H1 (cell line): Measurements from ENCODE around the gene FAM149A. TPM values are rescaled to one million over a fixed set of nuclear protein-coding genes. Genes with fewer than 3 reads are reported as not detected.
A peak's percentile ranks its signal among the peaks of the same experiment; 100 is the strongest.

Source experiments
- CTCF ChIA-PET: fragments of 300-600 bp; sonication (Branson Sonifier 250); formaldehyde crosslinking; loops from one replicate; lab custom pipeline; 2021; ENCODE audit not compliant: partially characterized antibody; lab: Charles Lee
- POLR2A ChIA-PET: fragments of 300-600 bp; sonication (Branson Sonifier 250); formaldehyde crosslinking; loops from one replicate; lab custom pipeline; 2021; ENCODE audit warnings: inconsistent platforms; ENCODE audit not compliant: partially characterized antibody; lab: Charles Lee
- DNase-seq, 2 experiments: peaks; one replicate each; pipeline versions ENCODE4 v3.0.0 to v3.0.0-alpha.2; 2010 to 2022; ENCODE audit warnings: low spot score in 2 of 2, low read depth in 1 of 2, mixed read lengths in 1 of 2
- FAIRE-seq: peaks from 2 replicates; lab custom pipeline; 2011; peaks lifted over from hg19 to GRCh38; lab: Jason Lieb, UNC
- H2AFZ ChIP-seq: 2 replicates; pipeline ENCODE4 v1.8.1; 2012; ENCODE audit warnings: low read length, inconsistent platforms
- H2AK5ac ChIP-seq: 2 replicates; pipeline ENCODE4 v1.6.1; 2013; ENCODE audit warnings: low read depth, low read length
- H2BK120ac ChIP-seq: replicated peaks from 2 replicates; pipeline ENCODE3; 2013; ENCODE audit warnings: low read depth, low read length, inconsistent platforms
- H2BK12ac ChIP-seq: 2 replicates; pipeline ENCODE4 v1.6.1; 2013; ENCODE audit warnings: low read depth, low read length
- H2BK15ac ChIP-seq: 2 replicates; pipeline ENCODE4 v1.6.1; 2013; ENCODE audit warnings: low read length
- H2BK20ac ChIP-seq: 2 replicates; pipeline ENCODE4 v1.6.1; 2013; ENCODE audit warnings: low read length
- H2BK5ac ChIP-seq: 2 replicates; pipeline ENCODE4 v1.6.1; 2013; ENCODE audit warnings: low read depth, low read length
- H3K14ac ChIP-seq: 2 replicates; pipeline ENCODE4 v1.6.1; 2013; ENCODE audit warnings: inconsistent platforms; ENCODE audit not compliant: insufficient read length
- H3K18ac ChIP-seq: 2 replicates; pipeline ENCODE4 v1.6.1; 2013; ENCODE audit warnings: low read length; ENCODE audit errors: extremely low read depth
- H3K23ac ChIP-seq: 2 replicates; pipeline ENCODE4 v1.6.1; 2013; ENCODE audit warnings: inconsistent platforms; ENCODE audit not compliant: insufficient read length
- H3K23me2 ChIP-seq: 2 replicates; pipeline ENCODE4 v1.6.1; 2013; ENCODE audit warnings: low read depth, low read length
- H3K27ac ChIP-seq: 2 replicates; pipeline ENCODE4 v1.6.1; 2011; ENCODE audit warnings: low read depth, low read length, inconsistent platforms
- H3K27me3 ChIP-seq, 4 experiments: replicated peaks in 1 of 4; 1 replicate in 1 of 4; 2 replicates in 3 of 4; pipeline versions ENCODE4 v1.6.1 to v1.8.1; 2011 to 2013; ENCODE audit warnings: low read length in 3 of 4, mild to moderate bottlenecking in 3 of 4, inconsistent platforms in 2 of 4, mixed read lengths in 2 of 4, moderate library complexity in 1 of 4; ENCODE audit not compliant: control insufficient read depth in 3 of 4, insufficient read depth in 3 of 4; ENCODE audit errors: extremely low read depth in 1 of 4
- H3K36me3 ChIP-seq, 4 experiments: 2 replicates each; pipeline versions ENCODE4 v1.6.1 to v1.8.1; 2011 to 2013; ENCODE audit warnings: mild to moderate bottlenecking in 4 of 4, low read length in 3 of 4, moderate library complexity in 2 of 4, control low read depth in 1 of 4, inconsistent platforms in 1 of 4; ENCODE audit not compliant: insufficient read depth in 4 of 4, control insufficient read depth in 2 of 4
- H3K4ac ChIP-seq: replicated peaks from 2 replicates; pipeline ENCODE3; 2013; ENCODE audit warnings: low read length, low read depth, mixed read lengths, inconsistent platforms; ENCODE audit not compliant: insufficient read length
- H3K4me1 ChIP-seq, 4 experiments: replicated peaks in 1 of 4; 1 replicate in 1 of 4; 2 replicates in 3 of 4; pipeline versions ENCODE4 v1.6.1 to v1.8.1; 2011 to 2013; ENCODE audit warnings: low read length in 3 of 4, inconsistent platforms in 2 of 4, mixed read lengths in 1 of 4; ENCODE audit not compliant: insufficient read depth in 4 of 4, control insufficient read depth in 3 of 4
- H3K4me2 ChIP-seq, 2 experiments: 2 replicates each; pipeline versions ENCODE4 v1.6.1 to v1.8.1; 2011 to 2013; ENCODE audit warnings: low read depth in 2 of 2, low read length in 2 of 2, control low read depth in 1 of 2, inconsistent platforms in 1 of 2, mild to moderate bottlenecking in 1 of 2; ENCODE audit not compliant: insufficient read depth in 1 of 2
- H3K4me3 ChIP-seq, 4 experiments: fragments of 200-600, 300-600 bp in 1 of 4; sonication (generic), shearing (Covaris generic), sonication (Bioruptor Twin) in 1 of 4; 2 replicates each; pipeline versions ENCODE4 v1.5.1 to v1.8.1; 2011 to 2016; ENCODE audit warnings: low read length in 4 of 4, low read depth in 3 of 4, control low read depth in 2 of 4, inconsistent platforms in 2 of 4, mild to moderate bottlenecking in 2 of 4, mixed read lengths in 1 of 4, moderate library complexity in 1 of 4; ENCODE audit not compliant: insufficient read depth in 2 of 4; ENCODE audit errors: extremely low read depth in 1 of 4
- H3K56ac ChIP-seq: replicated peaks from 2 replicates; pipeline ENCODE3; 2013; ENCODE audit warnings: low read depth, mild to moderate bottlenecking, mixed read lengths, low read length, inconsistent platforms; ENCODE audit not compliant: insufficient read length
- H3K79me1 ChIP-seq: 2 replicates; pipeline ENCODE4 v1.6.1; 2013; ENCODE audit warnings: low read depth, low read length, control low read depth
- H3K79me2 ChIP-seq, 2 experiments: 2 replicates each; pipeline versions ENCODE4 v1.6.1 to v1.8.1; 2012 to 2013; ENCODE audit warnings: low read length in 2 of 2, mild to moderate bottlenecking in 2 of 2, inconsistent platforms in 1 of 2; ENCODE audit not compliant: insufficient read depth in 2 of 2, control insufficient read depth in 1 of 2
- H3K9ac ChIP-seq, 4 experiments: replicated peaks in 1 of 4; 1 replicate in 1 of 4; 2 replicates in 3 of 4; pipeline versions ENCODE4 v1.6.1 to v1.8.1; 2011 to 2013; ENCODE audit warnings: low read depth in 3 of 4, low read length in 3 of 4, control low read depth in 2 of 4, mild to moderate bottlenecking in 2 of 4, moderate library complexity in 2 of 4, inconsistent platforms in 1 of 4; ENCODE audit errors: extremely low read depth in 1 of 4
- H3K9me3 ChIP-seq, 2 experiments: 2 replicates each; pipeline versions ENCODE4 v1.6.1 to v1.8.1; 2012 to 2013; ENCODE audit warnings: mild to moderate bottlenecking in 2 of 2, moderate library complexity in 2 of 2, control low read depth in 1 of 2, inconsistent platforms in 1 of 2, low read depth in 1 of 2, low read length in 1 of 2, mixed read lengths in 1 of 2; ENCODE audit not compliant: insufficient read depth in 2 of 2
- H4K20me1 ChIP-seq, 2 experiments: replicated peaks in 1 of 2; 2 replicates each; pipeline versions ENCODE3 to v1.8.1; 2011 to 2013; ENCODE audit warnings: inconsistent platforms in 2 of 2, low read length in 2 of 2, mild to moderate bottlenecking in 1 of 2; ENCODE audit not compliant: insufficient read depth in 2 of 2, control insufficient read depth in 1 of 2
- H4K5ac ChIP-seq: 2 replicates; pipeline ENCODE4 v1.6.1; 2013; ENCODE audit warnings: low read length, low read depth, mixed read lengths, inconsistent platforms; ENCODE audit not compliant: insufficient read length
- H4K8ac ChIP-seq: 2 replicates; pipeline ENCODE4 v1.8.0; 2013; ENCODE audit warnings: mild to moderate bottlenecking, moderate library complexity, low read length, inconsistent platforms; ENCODE audit not compliant: insufficient read depth; ENCODE audit errors: extremely low read depth
- H4K91ac ChIP-seq: replicated peaks from 2 replicates; pipeline ENCODE3; 2013; ENCODE audit warnings: low read length, mixed read lengths, inconsistent platforms; ENCODE audit not compliant: insufficient read length
- ATF3 ChIP-seq: IDR thresholded peaks from 2 replicates; pipeline ENCODE4 v1.6.1; 2011; ENCODE audit warnings: low read depth, mild to moderate bottlenecking, low read length; ENCODE audit not compliant: insufficient read depth
- BRCA1 ChIP-seq: IDR thresholded peaks from 2 replicates; pipeline ENCODE4 v1.6.1; 2012; ENCODE audit warnings: low read depth, low read length, improper control_type of control experiment
- CBX8 ChIP-seq: fragments of 300-800, 300-1000 bp; sonication (generic); IDR thresholded peaks from 2 replicates; pipeline ENCODE4 v1.7.1; 2016; ENCODE audit warnings: low read depth, low read length, borderline replicate concordance
- CREB1 ChIP-seq: IDR thresholded peaks from 2 replicates; pipeline ENCODE4 v1.6.1; 2012; ENCODE audit warnings: inconsistent platforms
- JUND ChIP-seq: IDR thresholded peaks from 2 replicates; pipeline ENCODE4 v1.6.1; 2011; ENCODE audit warnings: mild to moderate bottlenecking, improper control_type of control experiment, low read length
- KDM1A ChIP-seq: fragments of 200-600, 300-600 bp; sonication (generic); IDR thresholded peaks from 2 replicates; pipeline ENCODE4 v1.7.1; 2016; ENCODE audit warnings: mild to moderate bottlenecking, low read length, borderline replicate concordance
- NANOG ChIP-seq: IDR thresholded peaks from 2 replicates; pipeline ENCODE4 v1.6.1; 2011; ENCODE audit warnings: low read length, low read depth, mild to moderate bottlenecking, inconsistent platforms; ENCODE audit not compliant: insufficient read depth, poor library complexity, severe bottlenecking
- SAP30 ChIP-seq: fragments of 300-600 bp; sonication (generic); IDR thresholded peaks from 2 replicates; pipeline ENCODE4 v1.7.1; 2012; ENCODE audit warnings: low read length, moderate library complexity, mild to moderate bottlenecking, inconsistent platforms; ENCODE audit not compliant: insufficient read depth, insufficient replicate concordance
- SP4 ChIP-seq: IDR thresholded peaks from 2 replicates; pipeline ENCODE4 v1.6.1; 2012; ENCODE audit warnings: low read length, inconsistent platforms
- SRF ChIP-seq: IDR thresholded peaks from 2 replicates; pipeline ENCODE4 v1.6.1; 2011; ENCODE audit warnings: mild to moderate bottlenecking, low read depth, low read length, moderate library complexity
- WGBS, 2 experiments: shearing (Covaris generic) in 1 of 2; methylation state at CpG; one replicate each; pipeline versions ENCODE4 v1.1.6 to v1.1.7; 2013 to 2015; ENCODE audit warnings: low lambda C conversion rate in 2 of 2, mixed read lengths in 2 of 2, inconsistent platforms in 1 of 2, low coverage in 1 of 2, missing lambda C conversion rate in 1 of 2; ENCODE audit not compliant: insufficient replicate concordance in 2 of 2, insufficient coverage in 1 of 2, insufficient read length in 1 of 2; ENCODE audit errors: extremely low coverage in 1 of 2, missing lambda C conversion rate in 1 of 2; 5-methylcytosine and 5-hydroxymethylcytosine counted together
- polyA plus RNA-seq, 7 experiments: library from polyadenylated mRNA; depleted of rRNA in 3 of 7; stranded (reverse) in 5 of 7; unstranded in 2 of 7; fragments of >200 nt in 5 of 7; fragments of 200-250 nt in 2 of 7; gene quantifications; 1 replicate in 5 of 7; 2 replicates in 1 of 7; 4 replicates in 1 of 7; pipeline versions ENCODE4 v1.2.1 to v1.2.3, GENCODE V29; 2011 to 2013; ENCODE audit warnings: missing spikeins in 2 of 7, mixed read lengths in 2 of 7
- total RNA-seq: library from RNA; stranded (reverse); fragmentation: NEBNext Ultra II Directional; extraction: Animal tissue kit (Norgen Biotek cat#: 25700); gene quantifications from 2 replicates; pipeline ENCODE4 v1.2.1, GENCODE V29; 2021

The FAM149A gene
- total and polyA plus RNA-seq, 2 of the 8 experiments (the other 6 are each of a cell fraction or from before 2014, with no cell fraction given), result 6.1 to 8.5 TPM

GRCh38 chr4:186191200-186192065 lies 86.9 kb downstream of the FAM149A start, which contains the start of gene CYP4V2:
Gene CYP4V2 (plus strand): TSS chr4:186191567. CDS start chr4:186191824, 257 bp downstream.
- 1% methylated on average over 71 of the region's 107 CpGs; no CpG with 5 or more reads in 1 of the 2 experiments for WGBS, 2 experiments
- no peaks in the 10 kb centered on the region for H3K36me3 ChIP-seq
- H4K91ac ChIP-seq, result peak within 1 kb of the TSS; percentile 81
- H2AK5ac ChIP-seq, result no peak within 1 kb of the TSS
- peaks cover 6 to 14% (median 8%) of the 10 kb centered on the region in 4 experiments; a peak in 5 of 7 replicates for H3K4me1 ChIP-seq
- DNase-seq, result peak in 1 of 2 experiments; percentile 83
- peak within 1 kb of the TSS; percentile 90 for H4K5ac ChIP-seq
- H3K79me2 ChIP-seq, result no peaks in the 10 kb centered on the region
- H4K20me1 ChIP-seq, result no peaks in the 10 kb centered on the region
- H3K27ac ChIP-seq, result peak within 1 kb of the TSS; percentile 26
- H2BK12ac ChIP-seq, result peak within 1 kb of the TSS; percentile 28; the same call in 1 of the 2 replicates
- H3K14ac ChIP-seq, result no peak within 1 kb of the TSS
- peak within 1 kb of the TSS; percentile 89 for H3K18ac ChIP-seq
- peak within 1 kb of the TSS; percentile 92 for H4K8ac ChIP-seq
- H3K56ac ChIP-seq, result peak within 1 kb of the TSS; percentile 73
- peak within 1 kb of the TSS; percentile 27 for H2BK120ac ChIP-seq
- ChIA-PET POLR2A (interaction anchor here (0.7 to 2.0 kb wide), 10 partner anchors 10 to 203 kb away, joined by 3 to 8 read pairs (median 4); partner anchors contain the start of gene F11), CTCF (interaction anchor here (0.7 to 2.9 kb wide), 12 partner anchors 10 to 347 kb away, joined by 3 to 13 read pairs (median 3); no protein-coding TSS in a partner anchor)
- FAIRE-seq, result no peak
- H3K4me3 ChIP-seq, result peak within 1 kb of the TSS; percentile 80 to 87 (median 86)
- no peaks in the 10 kb centered on the region for H3K79me1 ChIP-seq
- H3K9me3 ChIP-seq, result no peaks in the 10 kb centered on the region
- H2BK15ac ChIP-seq, result no peak within 1 kb of the TSS; the same call in 1 of the 2 replicates
- peak within 1 kb of the TSS; percentile 46 to 61 (median 56) for H3K9ac ChIP-seq
- peak within 1 kb of the TSS; percentile 83 to 89 for H3K4me2 ChIP-seq
- H2BK20ac ChIP-seq, result no peak within 1 kb of the TSS
- H3K23ac ChIP-seq, result no peak within 1 kb of the TSS
- peak within 1 kb of the TSS; percentile 54; the same call in 1 of the 2 replicates for H2AFZ ChIP-seq
- no peaks in the 10 kb centered on the region for H3K27me3 ChIP-seq
- H3K4ac ChIP-seq, result peak within 1 kb of the TSS; percentile 93
- H2BK5ac ChIP-seq, result peak within 1 kb of the TSS; percentile 78; the same call in 1 of the 2 replicates
- peaks cover 5% of the 10 kb centered on the region; the same call in 1 of the 2 replicates for H3K23me2 ChIP-seq
- TF ChIP-seq SP4 (no peak), SAP30 (no peak), NANOG (no peak), BRCA1 (no peak), SRF (no peak), CBX8 (no peak), KDM1A (0 out of 2 replicates have a peak, but pooled peaks have one; percentile 13), ATF3 (no peak), CREB1 (no peak), JUND (no peak)
